Measurements from ENCODE around the gene TTC7B.

Gene TTC7B

DNA sequence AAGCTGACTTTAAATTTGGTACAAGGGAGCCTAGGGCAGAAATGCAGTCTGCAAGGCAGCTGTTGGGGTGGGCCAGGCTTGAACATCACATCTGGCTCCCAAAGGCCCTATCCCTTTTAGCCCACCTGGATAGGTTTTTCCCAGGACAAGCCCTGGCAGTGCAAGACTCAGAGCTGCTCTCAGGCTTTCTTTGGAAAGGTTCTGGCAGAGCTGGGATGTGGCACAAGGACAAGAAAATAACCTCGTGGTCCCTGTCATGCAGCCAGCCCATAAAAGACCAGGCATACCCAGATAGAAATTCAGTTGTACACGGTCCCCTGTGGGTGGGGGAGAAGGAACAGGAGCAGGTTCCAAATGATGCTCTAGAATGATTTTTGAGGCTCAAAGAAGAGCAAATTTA is 206.9 kb downstream of the TTC7B start:
- no peak for ATAC-seq
- peaks cover 25% of the 10 kb centered on the region for H3K27me3 Mint-ChIP-seq
- no peaks in the 10 kb centered on the region for H3K9me3 Mint-ChIP-seq
- H3K27ac Mint-ChIP-seq: no peak overlapping the region
- no peaks in the 10 kb centered on the region for H3K36me3 Mint-ChIP-seq
- peaks cover 11% of the 10 kb centered on the region for H3K4me1 Mint-ChIP-seq
- no peak overlapping the region for H3K4me3 Mint-ChIP-seq

DNA sequence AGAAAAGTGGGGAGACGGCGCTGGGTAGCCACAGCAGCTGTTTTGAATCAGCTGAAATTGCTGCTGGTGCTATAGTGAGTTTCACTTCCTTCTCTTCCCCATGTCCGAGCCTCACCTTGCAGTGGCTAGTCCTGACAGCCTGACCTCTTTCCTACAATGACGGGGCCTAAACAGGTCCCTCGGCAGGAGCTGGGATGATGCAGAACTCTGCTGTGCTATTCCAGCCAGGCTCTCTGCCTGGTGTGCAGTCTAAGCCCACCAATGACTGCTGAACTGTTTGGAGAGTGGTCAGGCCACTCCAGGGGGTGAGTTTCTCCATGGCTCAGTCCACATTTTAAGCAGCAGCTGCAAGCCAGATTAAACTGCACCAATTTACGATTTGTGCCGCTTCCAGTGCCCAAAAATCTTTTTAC is 207.3 kb downstream of the TTC7B start:
- Mint-ChIP-seq H3K27me3 (peaks cover 25% of the 10 kb centered on the region), H3K4me1 (peaks cover 11% of the 10 kb centered on the region)

DNA sequence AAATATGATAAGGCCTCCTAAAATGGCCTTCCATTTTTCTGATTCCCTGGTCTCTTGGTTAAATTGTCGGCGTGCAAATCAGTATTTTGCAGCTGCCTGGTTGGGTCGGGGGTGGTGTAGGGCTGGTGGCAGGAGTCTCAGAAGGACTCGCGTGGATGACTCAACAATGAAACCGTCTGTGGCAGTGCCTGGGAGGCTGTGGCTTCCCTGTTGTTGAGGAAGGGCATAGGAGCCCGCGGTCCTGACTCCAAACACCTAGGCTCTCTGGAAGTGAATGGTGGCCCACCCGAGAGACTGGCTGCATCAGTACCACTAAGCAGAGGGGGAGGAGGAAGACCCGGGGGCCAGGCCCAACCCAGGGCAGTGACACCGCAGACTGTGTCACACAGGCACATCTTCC is 207.9 kb downstream of the TTC7B start:
- no peaks in the 10 kb centered on the region for H3K36me3 Mint-ChIP-seq
- H3K27ac Mint-ChIP-seq: no peak overlapping the region
- no peaks in the 10 kb centered on the region for H3K9me3 Mint-ChIP-seq
- peaks cover 11% of the 10 kb centered on the region for H3K4me1 Mint-ChIP-seq
- no peak overlapping the region for H3K4me3 Mint-ChIP-seq
- peaks cover 28% of the 10 kb centered on the region for H3K27me3 Mint-ChIP-seq
- no peak for ATAC-seq

More for the DNA sequence above, 207.3 kb downstream of the TTC7B start:
- H3K27ac Mint-ChIP-seq: no peak overlapping the region
- ATAC-seq: peak; percentile 56
- H3K9me3 Mint-ChIP-seq: no peaks in the 10 kb centered on the region
- no peak overlapping the region for H3K4me3 Mint-ChIP-seq
- H3K36me3 Mint-ChIP-seq: no peaks in the 10 kb centered on the region

DNA sequence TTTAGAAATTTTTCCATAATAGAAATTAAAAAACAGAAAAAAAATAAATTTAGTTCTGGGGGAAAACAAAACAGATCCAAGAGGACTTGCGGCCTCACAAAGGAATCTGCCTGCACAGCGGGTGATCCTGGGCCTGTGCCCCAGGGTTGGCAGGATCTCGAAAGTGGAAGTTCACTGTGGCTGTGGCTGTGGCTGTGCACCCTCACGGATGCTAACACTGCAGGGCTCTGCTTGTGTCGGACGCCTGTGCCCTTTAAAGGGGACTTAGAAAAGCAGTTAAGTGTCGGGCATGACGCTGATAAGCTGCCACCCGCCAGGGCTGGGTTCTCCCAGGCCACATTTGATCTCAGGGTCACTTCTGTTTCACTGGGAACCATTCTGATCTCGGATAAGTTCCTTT is 209.1 kb downstream of the TTC7B start:
- Mint-ChIP-seq H3K27me3 (peaks cover 37% of the 10 kb centered on the region), H3K4me1 (peaks cover 11% of the 10 kb centered on the region), H3K9me3 (no peaks in the 10 kb centered on the region), H3K4me3 (no peak overlapping the region), H3K27ac (no peak overlapping the region), H3K36me3 (no peaks in the 10 kb centered on the region)
- no peak for ATAC-seq

DNA sequence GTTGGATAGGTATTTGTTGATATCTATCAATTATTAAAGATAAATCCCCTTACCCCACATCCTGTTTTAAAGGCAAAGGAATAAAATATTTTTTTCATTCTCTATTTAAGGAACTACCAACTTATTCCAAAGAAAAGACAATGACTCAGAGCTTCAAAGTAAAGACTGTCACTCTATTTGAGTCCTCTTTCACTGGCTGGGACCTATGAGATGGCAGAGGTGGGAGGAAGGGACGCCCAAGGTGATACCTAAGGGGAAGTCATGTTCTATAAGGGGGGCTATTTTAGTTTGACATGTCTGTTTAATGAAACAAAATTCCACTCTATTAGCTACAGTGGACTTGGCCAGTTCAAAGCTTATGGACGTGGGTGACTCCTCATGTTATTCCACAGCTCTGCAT is 209.8 kb downstream of the TTC7B start:
- Mint-ChIP-seq H3K4me1 (peaks cover 11% of the 10 kb centered on the region), H3K27ac (no peak overlapping the region), H3K36me3 (no peaks in the 10 kb centered on the region), H3K9me3 (no peaks in the 10 kb centered on the region), H3K27me3 (peaks cover 37% of the 10 kb centered on the region), H3K4me3 (no peak overlapping the region)
- no peak for ATAC-seq

DNA sequence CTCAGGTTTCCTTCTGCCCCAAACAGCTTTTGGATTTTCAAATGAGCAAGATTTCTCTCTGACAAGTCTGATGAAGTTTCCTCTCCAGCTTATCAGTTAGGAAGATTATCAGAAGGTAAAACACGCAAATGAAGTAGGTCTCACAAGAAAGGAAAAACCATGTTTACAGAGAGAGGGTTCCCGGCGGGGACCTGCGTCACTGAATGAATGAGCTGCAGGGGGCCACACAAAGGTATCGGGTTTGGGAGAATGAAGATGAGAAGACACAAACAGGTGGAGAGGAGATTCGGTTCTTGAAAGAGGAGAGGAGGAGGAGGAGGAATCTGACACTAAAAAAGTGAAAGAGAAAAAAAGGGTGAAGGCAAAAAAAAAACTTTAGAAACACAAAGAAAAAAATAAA is 210.8 kb downstream of the TTC7B start:
- Mint-ChIP-seq H3K36me3 (no peaks in the 10 kb centered on the region), H3K27me3 (peaks cover 39% of the 10 kb centered on the region)
- ATAC-seq: no peak

DNA sequence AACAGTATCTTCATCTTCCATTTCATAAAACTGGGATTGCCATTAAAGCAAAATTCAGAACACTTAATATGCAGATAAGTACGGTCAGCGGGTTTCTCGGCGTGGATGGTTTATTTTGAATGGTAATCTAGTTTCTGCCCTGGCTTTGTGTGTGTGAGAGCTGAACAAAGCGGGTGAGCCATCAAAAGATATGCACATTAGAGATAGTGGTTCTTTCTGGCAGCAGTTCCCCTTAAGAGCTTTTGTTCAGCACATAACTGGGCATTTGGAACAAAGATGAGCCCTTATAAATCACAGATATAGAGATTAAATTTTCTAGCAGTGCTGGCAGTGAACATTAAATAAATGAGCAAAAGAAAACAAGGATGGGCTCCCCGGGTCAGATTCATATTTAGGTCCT is 211.9 kb downstream of the TTC7B start:
- peaks cover 49% of the 10 kb centered on the region for H3K27me3 Mint-ChIP-seq
- H3K9me3 Mint-ChIP-seq: no peaks in the 10 kb centered on the region
- H3K4me3 Mint-ChIP-seq: no peak overlapping the region
- no peak for ATAC-seq
- H3K4me1 Mint-ChIP-seq: peaks cover 11% of the 10 kb centered on the region
- no peak overlapping the region for H3K27ac Mint-ChIP-seq
- no peaks in the 10 kb centered on the region for H3K36me3 Mint-ChIP-seq

More for the DNA sequence above, 210.8 kb downstream of the TTC7B start:
- Mint-ChIP-seq H3K4me3 (no peak overlapping the region), H3K4me1 (peaks cover 11% of the 10 kb centered on the region), H3K27ac (no peak overlapping the region), H3K9me3 (no peaks in the 10 kb centered on the region)

DNA sequence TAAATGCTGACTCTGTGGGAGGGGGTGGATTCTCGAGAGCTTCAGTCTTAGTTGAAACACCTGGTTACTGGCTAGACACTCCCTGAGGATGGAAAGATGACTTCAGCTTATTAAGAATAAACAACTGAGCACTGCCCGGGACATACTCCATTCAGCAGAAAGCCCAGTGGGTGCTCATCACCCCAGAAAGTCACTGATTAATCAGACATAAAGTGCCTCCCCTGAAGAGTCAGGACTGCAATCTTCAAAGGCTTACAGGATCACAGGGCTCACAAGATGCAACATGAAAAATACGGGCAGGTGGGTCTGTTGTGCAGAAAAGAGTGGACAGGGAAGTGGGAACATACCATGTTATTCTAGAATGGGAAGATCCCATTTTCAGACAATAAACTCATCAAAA is 212.4 kb downstream of the TTC7B start:
- Mint-ChIP-seq H3K36me3 (no peaks in the 10 kb centered on the region), H3K4me1 (peaks cover 7% of the 10 kb centered on the region), H3K4me3 (no peak overlapping the region), H3K9me3 (no peaks in the 10 kb centered on the region), H3K27me3 (peaks cover 49% of the 10 kb centered on the region), H3K27ac (no peak overlapping the region)
- no peak for ATAC-seq

DNA sequence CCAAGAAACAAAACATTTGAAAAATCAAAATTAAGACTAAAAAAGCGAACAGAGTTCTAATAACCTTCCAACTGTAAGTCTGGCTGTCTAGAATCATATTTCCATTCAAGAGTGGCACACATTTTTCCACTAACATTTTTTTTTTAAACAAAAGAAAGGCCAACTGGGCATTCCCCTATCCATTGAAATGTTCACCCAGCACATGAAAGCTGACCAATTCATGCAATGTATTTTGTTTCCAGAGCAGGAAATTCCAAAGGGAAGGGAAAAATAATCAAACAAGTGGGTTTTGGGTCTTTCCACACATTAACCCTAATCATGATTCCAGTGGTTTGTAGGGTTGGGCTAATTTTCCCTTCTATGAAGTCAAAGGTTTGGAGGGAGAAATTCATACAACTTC is 212.9 kb downstream of the TTC7B start:
- H3K27ac Mint-ChIP-seq: no peak overlapping the region
- no peak overlapping the region for H3K4me3 Mint-ChIP-seq
- no peak for ATAC-seq
- H3K9me3 Mint-ChIP-seq: no peaks in the 10 kb centered on the region
- H3K27me3 Mint-ChIP-seq: peaks cover 45% of the 10 kb centered on the region
- H3K36me3 Mint-ChIP-seq: no peaks in the 10 kb centered on the region
- peaks cover 2% of the 10 kb centered on the region for H3K4me1 Mint-ChIP-seq

DNA sequence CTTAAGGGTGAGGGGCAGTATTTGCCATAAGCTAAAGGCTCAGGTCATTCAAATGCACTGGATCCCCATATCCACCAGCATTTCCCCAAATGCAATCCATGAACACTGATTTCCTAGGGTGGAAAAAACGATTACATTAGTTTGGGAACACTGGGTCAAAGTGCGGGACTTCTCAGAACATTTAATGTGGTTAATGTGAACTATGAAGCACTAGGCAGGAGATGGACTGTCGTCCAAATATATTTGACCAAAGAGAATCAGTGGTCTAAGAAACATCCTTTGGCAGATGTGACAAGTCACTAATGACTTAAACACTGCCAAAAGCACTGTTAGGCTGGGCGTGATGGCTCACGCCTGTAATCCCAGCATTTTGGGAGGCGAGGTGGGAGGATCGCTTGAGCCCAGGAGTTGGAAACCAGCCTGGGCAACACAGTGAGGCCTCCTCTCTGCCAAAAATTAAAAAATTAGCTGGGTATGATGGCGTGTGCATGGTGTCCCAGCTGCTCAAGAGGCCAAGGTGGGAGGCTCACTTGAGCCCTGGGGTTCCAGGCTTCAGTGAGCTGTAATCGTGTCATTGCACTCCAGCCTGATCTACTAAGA is 214.0 kb downstream of the TTC7B start:
- Mint-ChIP-seq H3K36me3 (no peaks in the 10 kb centered on the region), H3K4me3 (no peak overlapping the region), H3K27ac (no peak overlapping the region), H3K9me3 (no peaks in the 10 kb centered on the region), H3K27me3 (peaks cover 34% of the 10 kb centered on the region), H3K4me1 (no peaks in the 10 kb centered on the region)
- no peak for ATAC-seq

DNA sequence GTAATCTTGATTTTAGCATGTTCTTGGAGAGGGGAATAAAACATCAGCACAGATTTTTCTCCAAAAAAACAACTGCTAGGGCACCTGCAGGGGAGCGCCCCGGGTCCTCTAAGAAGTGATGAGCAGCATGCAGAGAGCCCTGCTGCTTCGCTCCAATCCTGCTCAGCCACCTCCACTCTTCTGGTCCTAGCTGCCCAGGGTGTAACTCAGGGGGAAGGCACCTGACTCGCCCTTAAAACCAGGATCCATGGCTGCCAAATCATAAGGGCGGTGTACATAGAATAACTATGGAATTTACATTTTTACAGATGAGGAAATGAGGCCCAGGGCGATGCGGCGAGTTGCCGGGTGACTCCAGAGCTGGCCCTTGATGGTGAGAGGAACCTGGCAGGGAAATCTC is 214.7 kb downstream of the TTC7B start:
- H3K36me3 Mint-ChIP-seq: no peaks in the 10 kb centered on the region

DNA sequence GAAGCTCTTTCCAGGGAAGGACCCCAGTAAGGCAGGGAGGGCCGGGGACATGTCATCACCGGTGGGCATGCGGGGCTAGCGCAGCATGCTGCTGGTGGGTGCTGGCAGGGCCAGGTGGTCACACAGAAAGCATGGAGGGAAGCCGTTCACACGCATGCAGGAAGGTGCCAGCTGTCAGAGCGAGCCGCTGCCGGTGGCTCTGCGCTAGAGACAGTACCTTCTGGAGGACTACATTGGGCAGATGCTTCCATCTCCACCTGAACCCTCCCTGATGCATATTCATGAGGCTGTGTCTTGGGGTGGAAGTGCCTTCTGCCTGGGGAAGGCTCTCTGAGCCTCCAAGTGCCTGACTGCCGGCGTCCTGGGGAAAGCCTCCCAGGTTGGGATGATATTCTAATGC is 215.6 kb downstream of the TTC7B start:
- no peak overlapping the region for H3K27ac Mint-ChIP-seq
- no peaks in the 10 kb centered on the region for H3K4me1 Mint-ChIP-seq
- H3K27me3 Mint-ChIP-seq: peaks cover 30% of the 10 kb centered on the region
- H3K4me3 Mint-ChIP-seq: no peak overlapping the region
- H3K9me3 Mint-ChIP-seq: no peaks in the 10 kb centered on the region
- ATAC-seq: no peak
- no peaks in the 10 kb centered on the region for H3K36me3 Mint-ChIP-seq

More for the DNA sequence above, 214.7 kb downstream of the TTC7B start:
- Mint-ChIP-seq H3K4me3 (no peak overlapping the region), H3K4me1 (no peaks in the 10 kb centered on the region), H3K27me3 (peaks cover 33% of the 10 kb centered on the region), H3K27ac (no peak overlapping the region), H3K9me3 (no peaks in the 10 kb centered on the region)
- ATAC-seq: no peak

DNA sequence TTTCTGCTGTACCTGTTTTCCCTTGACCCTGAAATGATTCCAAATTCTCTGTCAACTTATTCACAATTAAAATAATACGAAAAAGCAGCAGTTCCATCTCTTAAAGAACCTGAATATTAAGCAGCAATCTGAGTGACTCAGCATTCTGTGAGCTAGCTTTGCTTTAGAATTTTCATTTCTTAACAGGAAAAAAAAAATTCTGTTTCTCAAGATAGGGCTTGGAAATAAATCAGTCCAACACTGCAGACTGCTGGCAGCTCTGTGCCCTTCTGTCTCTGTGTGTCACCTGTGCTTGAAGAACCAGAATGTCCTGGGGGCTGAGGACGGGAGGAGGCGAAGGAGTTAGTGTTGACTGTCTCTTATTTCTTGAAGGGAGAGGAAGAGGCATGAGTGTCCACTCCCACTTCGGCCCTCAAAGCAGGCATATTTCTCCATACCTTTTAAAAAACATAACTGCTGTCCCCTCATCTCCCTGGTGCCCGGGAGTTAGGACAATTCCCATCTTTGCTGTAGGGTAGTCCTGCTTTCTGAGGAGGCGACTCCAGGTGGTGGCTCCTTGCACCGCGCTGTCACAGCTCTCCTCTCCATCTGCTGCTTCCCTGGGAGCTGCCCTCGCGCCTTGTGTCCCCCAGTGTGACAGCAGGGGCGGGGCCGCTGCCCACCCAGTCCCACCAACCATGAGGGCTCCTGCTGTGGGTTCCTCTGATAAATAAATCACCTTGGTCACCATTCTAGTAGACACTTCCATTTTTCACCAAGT is 216.3 kb downstream of the TTC7B start:
- no peaks in the 10 kb centered on the region for H3K9me3 Mint-ChIP-seq

DNA sequence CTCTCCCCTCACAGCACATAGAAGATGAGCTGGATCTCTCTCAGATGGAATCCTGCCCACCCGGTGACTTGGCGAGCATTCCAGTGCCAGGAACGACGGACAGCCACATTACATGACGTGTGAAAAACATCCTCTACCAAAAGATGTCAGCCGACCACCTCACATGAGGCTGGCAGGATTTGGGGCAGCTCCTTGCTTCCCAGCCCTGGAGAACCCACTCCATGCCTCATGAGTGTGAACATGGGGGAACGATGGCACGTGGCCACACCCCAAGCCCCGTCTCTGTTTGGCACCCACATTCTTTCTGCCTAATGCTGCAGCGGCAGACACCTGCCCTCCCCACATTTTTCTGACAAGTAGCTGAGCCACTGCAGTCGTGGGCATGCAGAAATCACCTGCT is 216.9 kb downstream of the TTC7B start:
- peaks cover 24% of the 10 kb centered on the region for H3K27me3 Mint-ChIP-seq
- H3K9me3 Mint-ChIP-seq: no peaks in the 10 kb centered on the region
- no peaks in the 10 kb centered on the region for H3K4me1 Mint-ChIP-seq
- H3K36me3 Mint-ChIP-seq: no peaks in the 10 kb centered on the region
- ATAC-seq: no peak
- H3K4me3 Mint-ChIP-seq: no peak overlapping the region
- H3K27ac Mint-ChIP-seq: no peak overlapping the region

More for the DNA sequence above, 216.3 kb downstream of the TTC7B start:
- Mint-ChIP-seq H3K27me3 (peaks cover 24% of the 10 kb centered on the region), H3K4me1 (no peaks in the 10 kb centered on the region), H3K4me3 (no peak overlapping the region), H3K27ac (no peak overlapping the region), H3K36me3 (no peaks in the 10 kb centered on the region)
- ATAC-seq: no peak

DNA sequence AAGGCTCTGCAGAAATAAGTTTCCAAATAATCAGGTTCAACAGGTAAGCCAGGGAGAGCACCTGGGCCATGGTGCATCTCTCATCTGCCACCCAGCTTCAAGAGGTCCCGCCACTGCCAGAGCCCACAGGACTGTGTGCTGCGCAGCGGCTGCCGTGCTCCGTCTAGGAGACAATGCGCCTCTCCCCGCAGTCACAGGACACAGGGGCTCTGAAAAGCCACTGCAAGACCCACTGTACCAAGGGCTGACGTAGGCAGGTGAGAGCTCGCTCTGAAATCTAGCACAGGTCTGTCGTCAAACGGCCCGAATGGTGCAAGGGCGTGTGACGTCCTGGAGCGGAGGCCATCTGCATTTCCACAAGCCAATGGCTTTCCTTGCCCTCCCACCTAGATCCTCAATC is 218.3 kb downstream of the TTC7B start:
- no peaks in the 10 kb centered on the region for H3K36me3 Mint-ChIP-seq
- H3K27me3 Mint-ChIP-seq: peaks cover 25% of the 10 kb centered on the region
- no peaks in the 10 kb centered on the region for H3K4me1 Mint-ChIP-seq
- no peak overlapping the region for H3K27ac Mint-ChIP-seq
- no peaks in the 10 kb centered on the region for H3K9me3 Mint-ChIP-seq
- no peak for ATAC-seq
- H3K4me3 Mint-ChIP-seq: no peak overlapping the region

DNA sequence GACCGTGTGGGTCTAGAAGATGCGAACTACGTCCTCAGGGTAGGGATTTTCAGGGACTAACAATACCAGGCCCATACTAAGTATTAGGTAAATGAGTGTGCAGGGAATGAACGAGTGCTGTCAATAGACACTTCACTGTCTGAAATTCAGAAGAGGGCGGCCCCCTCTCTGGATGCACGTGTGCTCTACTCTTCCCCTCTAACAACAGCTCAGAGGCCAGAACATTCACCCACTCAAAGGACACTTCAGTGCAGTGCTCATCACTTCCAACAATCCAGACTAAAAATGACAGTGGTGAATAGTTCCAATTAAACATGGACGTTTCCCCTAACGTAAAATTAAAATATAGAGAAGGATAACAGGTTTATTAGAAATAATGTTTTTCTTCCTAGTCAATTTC is 219.5 kb downstream of the TTC7B start:
- Mint-ChIP-seq H3K4me1 (no peaks in the 10 kb centered on the region), H3K9me3 (no peaks in the 10 kb centered on the region), H3K27me3 (peaks cover 21% of the 10 kb centered on the region), H3K27ac (no peak overlapping the region), H3K4me3 (no peak overlapping the region), H3K36me3 (no peaks in the 10 kb centered on the region)
- ATAC-seq: no peak

Data from stimulated activated memory B cell treated with anti-CD40 and anti-IgM and Interleukin-4, amounts not matched to agents 10 μg/mL and 1 μg/mL and 100 μg/mL, for 72 hours (primary cell).